Measurements from ENCODE around the gene POTEM.
A peak's percentile ranks its signal among the peaks of the same experiment; 100 is the strongest.
"Not testable (repeated sequence)": the region's sequence is repeated elsewhere in the genome, so short reads cannot be mapped to it uniquely, and the experiment has no call there.

POTEM gene

DNA sequence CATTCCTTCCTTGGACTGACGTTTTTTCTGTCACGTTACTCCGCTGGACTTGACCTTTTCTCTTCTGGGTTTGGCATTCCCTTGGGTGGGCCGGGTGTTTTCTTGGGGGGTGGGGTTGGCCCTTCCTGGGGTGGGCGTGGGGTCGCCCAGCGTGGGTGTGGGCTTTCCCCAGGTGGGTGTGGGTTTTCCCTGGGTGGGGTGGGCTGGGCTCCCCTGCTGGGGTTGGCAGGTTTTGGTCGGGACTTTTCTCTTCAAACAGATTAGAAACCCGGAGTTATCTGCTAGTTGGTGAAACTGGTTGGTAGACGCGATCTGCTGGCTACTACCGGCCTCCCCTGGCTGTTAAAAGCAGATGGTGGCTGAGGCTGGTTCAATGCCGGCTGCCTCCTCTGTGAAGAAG, at the start of gene POTEM:
POTEM (plus strand) TSS at position 301 of the 400 bp plus-strand sequence; CDS start at position 353, 52 bp downstream.
- not testable (repeated sequence) for DNase-seq

DNA sequence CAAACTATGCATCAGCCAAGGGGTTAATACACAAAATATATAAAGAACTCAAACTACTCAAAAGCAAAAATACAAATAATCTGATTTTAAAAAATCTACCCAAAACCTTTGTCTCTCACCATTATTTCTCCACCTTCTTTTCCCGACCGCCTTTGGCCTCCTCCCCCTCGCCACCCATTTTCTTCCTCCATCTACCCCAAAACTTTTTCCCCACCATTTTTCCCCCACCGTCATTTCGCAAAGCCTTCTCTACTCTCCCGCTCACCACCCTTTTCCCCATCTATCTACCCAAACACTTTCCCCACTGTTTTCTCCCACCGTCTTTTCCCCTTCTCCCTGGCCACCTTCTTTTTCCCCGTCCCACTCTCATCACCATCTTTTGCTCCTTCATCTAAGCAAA, 48.9 kb upstream of the POTEM start:
- not testable (repeated sequence) for DNase-seq

- not testable (repeated sequence) for DNase-seq
These were observed 47.2 kb upstream of the POTEM start for GRCh38 chr14:18920052-18920451.

- not testable (repeated sequence) for DNase-seq
These were observed 46.1 kb upstream of the POTEM start for GRCh38 chr14:18921055-18921701.

DNA sequence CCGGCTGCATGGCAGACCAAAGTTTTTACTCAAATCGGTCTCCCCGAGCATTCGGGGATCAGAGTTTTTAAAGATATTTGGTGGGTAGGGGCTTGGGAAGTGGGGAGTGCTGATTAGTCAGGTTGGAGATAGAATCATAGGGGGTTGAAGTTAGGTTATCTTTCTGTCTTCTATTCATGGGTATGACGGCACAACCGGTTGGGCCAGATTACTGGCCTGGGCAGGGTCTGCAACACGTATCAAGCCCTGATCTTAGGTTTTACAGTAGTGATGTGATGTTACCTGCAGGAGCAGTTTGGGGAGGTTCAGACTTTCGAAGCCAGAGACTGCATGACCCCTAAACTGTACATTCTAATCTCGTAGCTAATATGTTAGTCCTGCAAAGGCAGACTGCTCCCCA, 30.4 kb upstream of the POTEM start:
- not testable (repeated sequence) for DNase-seq

DNA sequence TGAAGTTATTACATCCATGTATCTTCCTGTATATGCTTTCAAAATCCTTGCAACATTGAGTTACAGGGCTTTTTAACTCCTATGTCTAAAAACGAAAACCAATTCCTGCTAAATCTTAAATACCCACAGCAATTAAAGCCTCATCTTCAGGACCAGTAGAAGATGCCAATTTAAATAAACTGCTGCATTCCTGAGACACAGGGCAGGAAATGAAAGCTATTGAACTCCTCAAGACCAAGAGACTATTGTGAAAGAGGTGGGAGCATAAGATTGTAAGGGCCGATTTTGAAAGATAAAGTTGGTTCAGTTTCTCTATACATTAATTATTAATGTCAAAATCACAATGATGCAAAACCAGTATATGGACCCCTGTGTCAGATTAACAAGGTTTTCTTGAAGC, 28.5 kb upstream of the POTEM start:
- not testable (repeated sequence) for DNase-seq

- not testable (repeated sequence) for DNase-seq
These were observed 17.3 kb upstream of the POTEM start for GRCh38 chr14:18949939-18950338.

- not testable (repeated sequence) for DNase-seq
These were observed 14.1 kb upstream of the POTEM start for GRCh38 chr14:18953085-18953484.

GRCh38 chr14:18955816-18956215, 11.4 kb upstream of the POTEM start:
- DNase-seq: not testable (repeated sequence)

- DNase-seq: not testable (repeated sequence)
These were observed 5.7 kb upstream of the POTEM start for GRCh38 chr14:18961576-18961975.

- DNase-seq: not testable (repeated sequence)
These were observed 5.1 kb upstream of the POTEM start for GRCh38 chr14:18962143-18962542.

DNA sequence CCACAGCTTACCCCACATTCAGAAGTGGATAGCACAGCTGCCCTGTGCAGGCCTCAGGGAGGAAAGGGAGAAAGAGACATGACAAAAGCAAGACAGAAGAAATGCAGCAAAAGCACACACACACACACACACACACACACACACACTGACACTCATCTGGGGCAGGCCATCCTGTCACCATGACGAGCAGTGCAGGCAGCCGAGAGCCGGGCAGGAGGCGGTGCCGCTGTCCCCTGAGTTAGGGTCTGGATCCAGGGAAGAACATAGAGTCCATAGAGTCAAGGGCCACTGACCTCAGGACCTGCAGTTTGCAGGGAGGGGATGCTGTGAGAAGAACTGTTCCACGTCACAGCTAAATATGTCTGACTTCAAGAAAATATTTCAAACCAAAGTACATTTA, 4.0 kb upstream of the POTEM start:
- not testable (repeated sequence) for DNase-seq

- DNase-seq: not testable (repeated sequence)
These were observed 2.4 kb upstream of the POTEM start for GRCh38 chr14:18964878-18965277.

GRCh38 chr14:19002566-19002965, 35.3 kb downstream of the POTEM start:
- DNase-seq: peak; percentile 3

- DNase-seq: not testable (repeated sequence)
These were observed 39.3 kb downstream of the POTEM start for GRCh38 chr14:19006490-19006889.

DNA sequence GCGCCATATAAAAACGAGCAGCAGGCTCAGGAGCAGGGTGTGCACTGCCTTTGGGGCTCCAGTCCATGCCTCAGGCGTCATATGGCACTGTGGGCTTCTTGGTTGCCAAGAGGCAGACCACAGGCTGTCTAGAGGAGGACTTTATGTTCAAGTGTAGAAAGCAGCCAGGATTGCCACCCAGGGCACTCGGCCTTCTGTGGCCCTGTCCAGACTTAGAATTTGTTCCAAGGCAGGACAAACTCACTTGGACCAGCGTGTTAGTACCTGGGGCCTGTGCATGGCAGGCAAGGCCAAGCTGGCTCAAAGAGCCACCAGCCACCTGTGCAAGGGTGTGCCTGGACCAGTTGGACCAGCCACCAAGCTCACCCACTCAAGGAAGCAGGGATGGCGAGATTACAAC, 40.4 kb downstream of the POTEM start:
- DNase-seq: not testable (repeated sequence)

DNA sequence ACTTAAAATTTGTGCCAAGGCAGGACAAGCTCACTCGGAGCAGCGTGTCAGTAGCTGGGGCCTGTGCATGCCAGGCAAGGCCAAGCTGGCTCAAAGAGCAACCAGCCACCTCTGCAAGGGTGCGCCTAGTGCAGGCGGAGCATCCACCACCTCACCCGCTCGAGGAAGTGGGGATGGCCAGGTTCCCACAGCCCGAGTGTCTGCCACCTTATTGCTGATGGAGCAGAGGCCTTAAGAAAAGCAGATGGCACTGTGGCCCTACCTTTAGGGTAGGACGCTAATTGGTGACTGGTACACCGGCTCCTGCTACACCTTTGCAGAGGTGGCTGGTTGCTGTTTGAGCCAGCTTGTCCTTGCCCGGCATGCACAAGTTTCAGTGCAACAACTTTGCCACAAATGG, 43.8 kb downstream of the POTEM start:
- DNase-seq: not testable (repeated sequence)

GRCh38 chr14:19011703-19012102, 44.5 kb downstream of the POTEM start:
- not testable (repeated sequence) for DNase-seq

- DNase-seq: not testable (repeated sequence)
These were observed 48.0 kb downstream of the POTEM start for GRCh38 chr14:19015185-19015584.

- DNase-seq: not testable (repeated sequence)
These were observed 57.9 kb downstream of the POTEM start for GRCh38 chr14:19025080-19025589.

- DNase-seq: peak; percentile 10
These were observed 59.6 kb downstream of the POTEM start for GRCh38 chr14:19026649-19027351.

- DNase-seq: not testable (repeated sequence)
These were observed 60.7 kb downstream of the POTEM start for GRCh38 chr14:19027895-19028294.

GRCh38 chr14:19036811-19037382, 69.7 kb downstream of the POTEM start:
- not testable (repeated sequence) for DNase-seq
